Neural crest cell (in vitro differentiated cells): Measurements from ENCODE around the gene PLA2G2C. TPM values are rescaled to one million over a fixed set of nuclear protein-coding genes. Genes with fewer than 3 reads are reported as not detected.

Experiments used
- DNase-seq: peaks from one replicate; pipeline ENCODE4 v3.0.0; 2021; ENCODE audit warnings: low read depth, mixed read lengths, low spot score
- H3K27ac Mint-ChIP-seq: one replicate; pipeline ENCODE4 v1.8.0; 2021; ENCODE audit warnings: mild to moderate bottlenecking, mixed read lengths; ENCODE audit not compliant: unreplicated experiment
- H3K27me3 Mint-ChIP-seq: 2 replicates; pipeline ENCODE4 v1.8.0; 2021; ENCODE audit warnings: low read depth, mild to moderate bottlenecking, mixed read lengths
- H3K36me3 Mint-ChIP-seq: 2 replicates; pipeline ENCODE4 v1.8.0; 2021; ENCODE audit warnings: low read depth, mild to moderate bottlenecking, mixed read lengths
- H3K4me1 Mint-ChIP-seq: 2 replicates; pipeline ENCODE4 v1.8.0; 2021; ENCODE audit warnings: mixed read lengths
- H3K4me3 Mint-ChIP-seq: one replicate; pipeline ENCODE4 v1.8.0; 2021; ENCODE audit warnings: mild to moderate bottlenecking, mixed read lengths
- H3K9me3 Mint-ChIP-seq: 2 replicates; pipeline ENCODE4 v1.8.0; 2021; ENCODE audit warnings: mixed read lengths
- CTCF ChIP-seq: fragments of 200-600 bp; sonication (generic); conservative IDR thresholded peaks from 2 replicates; pipeline ENCODE4 v1.5.0; 2021; ENCODE audit warnings: antibody characterized with exemption, mild to moderate bottlenecking
- total RNA-seq: library from RNA; stranded (reverse); gene quantifications from 2 replicates; pipeline ENCODE4 v1.2.1, GENCODE V29; 2021

Gene PLA2G2C
- total RNA-seq, 1 donor from 2014 or later = not detected

GRCh38 chr1:20197329-20197791 lies 11.0 kb upstream of the PLA2G2C start:
- Mint-ChIP-seq H3K4me1 (no peaks in the 10 kb centered on the region), H3K36me3 (no peaks in the 10 kb centered on the region), H3K27ac (no peak overlapping the region), H3K4me3 (no peak overlapping the region), H3K9me3 (no peaks in the 10 kb centered on the region), H3K27me3 (peaks cover 39% of the 10 kb centered on the region)
- no peak for TF ChIP-seq CTCF
- no peak for DNase-seq

- peak; percentile 25 for TF ChIP-seq CTCF
- Mint-ChIP-seq H3K4me1 (no peaks in the 10 kb centered on the region), H3K4me3 (no peak overlapping the region), H3K27me3 (peaks cover 34% of the 10 kb centered on the region), H3K36me3 (no peaks in the 10 kb centered on the region), H3K27ac (no peak overlapping the region), H3K9me3 (no peaks in the 10 kb centered on the region)
- no peak for DNase-seq
These were observed 9.1 kb upstream of the PLA2G2C start for GRCh38 chr1:20195462-20195780.

GRCh38 chr1:20194757-20195461 lies 8.6 kb upstream of the PLA2G2C start:
- no peaks in the 10 kb centered on the region for H3K9me3 Mint-ChIP-seq
- peak; percentile 81 for TF ChIP-seq CTCF

GRCh38 chr1:20194224-20194623 lies 7.9 kb upstream of the PLA2G2C start:
- DNase-seq = no peak
- TF ChIP-seq CTCF = no peak
- Mint-ChIP-seq H3K9me3 (no peaks in the 10 kb centered on the region), H3K27ac (no peak overlapping the region), H3K36me3 (no peaks in the 10 kb centered on the region), H3K4me1 (no peaks in the 10 kb centered on the region), H3K4me3 (no peak overlapping the region), H3K27me3 (peaks cover 34% of the 10 kb centered on the region)

More at GRCh38 chr1:20194757-20195461, 8.6 kb upstream of the PLA2G2C start:
- Mint-ChIP-seq H3K27me3 (peaks cover 34% of the 10 kb centered on the region), H3K27ac (no peak overlapping the region), H3K4me3 (no peak overlapping the region), H3K36me3 (no peaks in the 10 kb centered on the region), H3K4me1 (no peaks in the 10 kb centered on the region)
- peak; percentile 59 for DNase-seq

GRCh38 chr1:20192871-20193411 lies 6.6 kb upstream of the PLA2G2C start:
- Mint-ChIP-seq H3K4me1 (no peaks in the 10 kb centered on the region), H3K4me3 (no peak overlapping the region), H3K27me3 (peaks cover 29% of the 10 kb centered on the region), H3K36me3 (no peaks in the 10 kb centered on the region), H3K9me3 (no peaks in the 10 kb centered on the region), H3K27ac (no peak overlapping the region)
- TF ChIP-seq CTCF = no peak
- no peak for DNase-seq
